Tibial artery (tissue), 4 donors: ENCODE results near the gene PRDM2.

ENCODE experiments used
- DNase-seq, 2 donors: peaks; one replicate each; pipeline ENCODE4 v3.0.0-alpha.2; 2019
- H3K27ac ChIP-seq, 2 donors: fragments of 200-600 bp; sonication (generic) in 1 of 2; 1 replicate in 1 of 2; 2 replicates in 1 of 2; pipeline ENCODE4 v1.5.1; 2018 to 2019; ENCODE audit warnings: mild to moderate bottlenecking in 1 of 2
- H3K27me3 ChIP-seq, 2 donors: fragments of 200-600 bp; sonication (generic) in 1 of 2; one replicate each; pipeline versions ENCODE4 v1.5.1 to v1.6.0; 2016 to 2019
- H3K36me3 ChIP-seq, 3 donors: fragments of 200-600 bp; sonication (generic) in 2 of 3; one replicate each; pipeline ENCODE4 v1.5.1; 2016 to 2019; ENCODE audit warnings: mild to moderate bottlenecking in 2 of 3
- H3K4me1 ChIP-seq, 4 donors: fragments of 200-600 bp; sonication (generic) in 2 of 4; 1 replicate in 3 of 4; 2 replicates in 1 of 4; pipeline ENCODE4 v1.5.1; 2016 to 2019
- H3K4me3 ChIP-seq, 2 donors: fragments of 200-600 bp; sonication (generic) in 1 of 2; 1 replicate in 1 of 2; 2 replicates in 1 of 2; pipeline ENCODE4 v1.5.1; 2018 to 2019; ENCODE audit warnings: mild to moderate bottlenecking in 2 of 2
- H3K9me3 ChIP-seq, 3 donors: fragments of 200-600 bp; sonication (generic) in 1 of 3; one replicate each; pipeline ENCODE4 v1.5.1; 2016 to 2019
- CTCF ChIP-seq, 2 experiments: fragments of 200-600 bp in 1 of 2; fragments of 450-650 bp in 1 of 2; IDR thresholded peaks; one replicate each; pipeline ENCODE4 v1.5.1; 2017 to 2019; ENCODE audit warnings: antibody characterized with exemption in 2 of 2, mild to moderate bottlenecking in 1 of 2, moderate library complexity in 1 of 2
- intact Hi-C: fragments of 100-400 bp; cut with DNase I; formaldehyde crosslinking; loops from one replicate; pipeline ENCODE4 v1.15.0; 2023; ENCODE audit warnings: low total_unique reads

The PRDM2 gene

GRCh38 chr1:13760340-13760739, 60.4 kb downstream of the PRDM2 start:
- H3K4me1 ChIP-seq: peaks cover 0 to 79% (median 51%) of the 10 kb centered on the region in 4 donors
- DNase-seq: no peak
- H3K27ac ChIP-seq: no peak overlapping the region
- TF ChIP-seq CTCF (IDR thresholded peaks at IDR 0.05): no peak
- H3K36me3 ChIP-seq: no peaks in the 10 kb centered on the region
- H3K27me3 ChIP-seq: no peaks in the 10 kb centered on the region
- no peaks in the 10 kb centered on the region for H3K9me3 ChIP-seq
- no peak overlapping the region for H3K4me3 ChIP-seq
- intact Hi-C loops: no loop called here

GRCh38 chr1:13760921-13761320, 60.9 kb downstream of the PRDM2 start:
- Histone ChIP-seq H3K27me3 (no peaks in the 10 kb centered on the region), H3K4me3 (no peak overlapping the region), H3K9me3 (no peaks in the 10 kb centered on the region), H3K4me1 (peaks cover 0 to 79% (median 52%) of the 10 kb centered on the region in 4 donors), H3K36me3 (no peaks in the 10 kb centered on the region), H3K27ac (no peak overlapping the region)
- DNase-seq: no peak
- no peak for TF ChIP-seq CTCF (IDR thresholded peaks at IDR 0.05)
- intact Hi-C loops: no loop called here

DNA sequence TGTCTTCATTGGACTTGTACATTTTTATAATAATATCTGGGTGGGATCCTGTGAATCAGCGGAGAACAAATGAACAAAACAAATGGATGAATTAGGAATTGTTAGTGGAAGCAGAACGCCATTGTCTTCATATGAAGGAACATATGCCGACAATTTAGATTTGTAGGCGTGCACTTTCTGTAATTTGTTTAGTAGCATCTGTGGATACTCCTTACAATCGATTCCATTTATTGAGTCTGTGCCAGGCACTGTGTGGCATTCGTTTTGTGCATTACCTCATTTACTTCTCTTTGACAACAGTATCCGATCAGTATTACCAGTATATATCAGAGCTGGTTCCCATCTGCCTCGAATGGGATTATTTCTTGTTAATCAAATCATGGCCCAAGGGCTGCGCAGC, 61.9 kb downstream of the PRDM2 start:
- H3K27ac ChIP-seq: no peak overlapping the region
- no peak for TF ChIP-seq CTCF (IDR thresholded peaks at IDR 0.05)
- intact Hi-C loops: no loop called here
- no peak for DNase-seq
- H3K27me3 ChIP-seq: no peaks in the 10 kb centered on the region
- peaks cover 0 to 79% (median 48%) of the 10 kb centered on the region in 4 donors for H3K4me1 ChIP-seq
- no peak overlapping the region for H3K4me3 ChIP-seq
- H3K36me3 ChIP-seq: no peaks in the 10 kb centered on the region
- H3K9me3 ChIP-seq: no peaks in the 10 kb centered on the region

DNA sequence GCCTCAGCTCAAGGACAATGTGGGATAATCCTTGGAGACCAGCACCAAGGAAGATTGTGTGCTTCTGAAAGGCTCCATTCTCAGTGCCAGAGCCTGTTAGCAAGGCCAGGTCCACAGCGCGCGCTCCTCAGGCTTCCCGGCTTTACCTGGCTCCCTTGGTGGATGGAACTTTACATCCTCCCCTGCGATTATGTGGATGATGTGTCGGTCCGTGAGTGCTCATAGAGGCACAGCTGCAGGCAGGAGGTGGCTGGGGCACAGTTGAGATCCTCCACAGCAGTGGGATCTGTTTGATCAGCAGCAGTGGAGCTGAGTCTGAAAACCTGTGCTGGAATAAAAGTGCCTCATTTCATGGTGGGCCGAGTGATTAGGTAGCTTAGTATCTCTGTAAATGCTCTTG, 62.7 kb downstream of the PRDM2 start:
- DNase-seq: no peak
- peaks cover 0 to 77% (median 42%) of the 10 kb centered on the region in 4 donors for H3K4me1 ChIP-seq
- no peaks in the 10 kb centered on the region for H3K9me3 ChIP-seq
- intact Hi-C loops: no loop called here
- no peak overlapping the region for H3K27ac ChIP-seq
- no peak for TF ChIP-seq CTCF (IDR thresholded peaks at IDR 0.05)
- no peak overlapping the region for H3K4me3 ChIP-seq
- H3K27me3 ChIP-seq: no peaks in the 10 kb centered on the region
- H3K36me3 ChIP-seq: no peaks in the 10 kb centered on the region

DNA sequence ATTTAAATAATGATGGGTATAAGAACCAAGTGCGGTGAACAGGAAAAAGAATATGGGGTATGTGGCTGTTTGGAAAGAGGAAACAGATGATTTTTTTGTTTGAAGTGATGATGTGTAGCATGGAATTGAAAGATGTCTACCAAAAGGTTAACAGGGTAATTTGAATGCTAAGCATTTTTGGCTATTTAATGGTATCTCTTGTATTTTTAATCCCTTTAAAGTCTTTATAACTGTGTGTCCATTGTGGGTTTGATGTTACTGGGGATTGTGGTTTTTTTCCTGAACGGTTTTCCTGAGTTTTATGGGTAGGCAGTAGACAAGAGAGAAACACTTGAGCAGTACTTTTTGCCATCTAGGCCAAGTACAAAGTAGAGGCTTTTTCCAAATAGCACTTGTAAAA, 63.2 kb downstream of the PRDM2 start:
- no peak for TF ChIP-seq CTCF (IDR thresholded peaks at IDR 0.05)
- DNase-seq: no peak
- Histone ChIP-seq H3K27me3 (no peaks in the 10 kb centered on the region), H3K4me1 (peaks cover 0 to 72% (median 37%) of the 10 kb centered on the region in 4 donors), H3K27ac (no peak overlapping the region), H3K36me3 (no peaks in the 10 kb centered on the region), H3K9me3 (no peaks in the 10 kb centered on the region), H3K4me3 (no peak overlapping the region)
- intact Hi-C loops: no loop called here

DNA sequence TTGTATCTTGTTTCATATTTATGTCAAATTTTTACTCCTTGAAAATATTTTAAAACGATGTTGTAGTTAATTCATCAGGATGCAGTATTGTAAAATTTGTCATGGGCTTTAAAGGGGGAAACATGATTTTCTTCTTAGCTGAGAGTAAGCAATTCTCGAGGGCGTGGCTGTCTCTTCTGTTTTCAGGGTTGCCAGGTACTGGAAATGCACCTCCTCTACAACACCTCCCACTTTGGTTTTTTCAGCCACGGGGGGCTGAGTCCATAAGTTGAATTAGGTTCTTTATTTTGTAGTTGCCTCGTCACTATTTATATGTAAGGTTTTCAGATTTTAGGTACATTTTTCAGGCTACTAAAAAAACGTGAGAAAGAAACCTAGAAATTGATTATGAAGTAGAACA, 64.0 kb downstream of the PRDM2 start:
- intact Hi-C loops: no loop called here
- no peak overlapping the region for H3K4me3 ChIP-seq
- no peaks in the 10 kb centered on the region for H3K9me3 ChIP-seq
- no peak overlapping the region for H3K27ac ChIP-seq
- H3K27me3 ChIP-seq: no peaks in the 10 kb centered on the region
- no peaks in the 10 kb centered on the region for H3K36me3 ChIP-seq
- H3K4me1 ChIP-seq: peaks cover 0 to 66% (median 33%) of the 10 kb centered on the region in 4 donors
- DNase-seq: no peak
- TF ChIP-seq CTCF (IDR thresholded peaks at IDR 0.05): no peak
